GM12878 (cell line): ENCODE measurements around the gene SSH2. TPM values are rescaled to one million over a fixed set of nuclear protein-coding genes. Genes with fewer than 3 reads are reported as not detected.
"Not testable (repeated sequence)": the region's sequence is repeated elsewhere in the genome, so short reads cannot be mapped to it uniquely, and the experiment has no call there.

Source experiments
- ATAC-seq: fragments of 200-7000 bp; cut with Tn5 transposase; 3 replicates; pipeline ENCODE4 v1.9.1; 2020; ENCODE audit warnings: mild to moderate bottlenecking, moderate library complexity
- BruUV-seq: library from RNA; stranded (reverse); fragments of 400-500 nt; replicated peaks from 2 replicates; lab custom pipeline; 2021; lab: Mats Ljungman, UMichigan
- CTCF ChIA-PET: fragments of 300-600 bp; sonication (Branson Sonifier 250); formaldehyde crosslinking; extraction: SDS; loops from one replicate; lab custom pipeline; 2021; ENCODE audit warnings: inconsistent platforms; lab: Yijun Ruan, JAX
- POLR2A ChIA-PET: fragments of 350-600 bp; formaldehyde crosslinking; extraction: SDS; loops from one replicate; lab custom pipeline; 2021; ENCODE audit warnings: inconsistent platforms; lab: Charles Lee
- RAD21 ChIA-PET: fragments of 300-600 bp; sonication (Branson Sonifier 250); formaldehyde crosslinking; loops from one replicate; lab custom pipeline; 2023; ENCODE audit warnings: antibody characterized with exemption; ENCODE audit not compliant: unreplicated experiment; lab: Charles Lee
- SMC1A ChIA-PET: fragments of 300-600 bp; sonication (Branson Sonifier 250); formaldehyde crosslinking; loops from one replicate; lab custom pipeline; 2023; ENCODE audit not compliant: unreplicated experiment, uncharacterized antibody; lab: Charles Lee
- DNase-seq: peaks from one replicate; pipeline ENCODE4 v3.0.0-alpha.2; 2011; ENCODE audit warnings: low read depth, low spot score
- FAIRE-seq: peaks from 3 replicates; lab custom pipeline; 2011; peaks lifted over from hg19 to GRCh38; lab: Jason Lieb, UNC
- H2AFZ ChIP-seq: 2 replicates; pipeline ENCODE4 v1.6.0; 2011; ENCODE audit warnings: low read depth, low read length, control low read depth; ENCODE audit not compliant: control insufficient read depth
- H3K27ac ChIP-seq: 2 replicates; pipeline ENCODE4 v1.5.1; 2011; ENCODE audit warnings: control low read depth; ENCODE audit not compliant: control insufficient read depth, insufficient read depth
- H3K27me3 ChIP-seq, 2 experiments: replicated peaks in 1 of 2; 2 replicates each; pipeline versions ENCODE4 v1.6.0 to v1.6.1; 2011; ENCODE audit warnings: low read length in 1 of 2; ENCODE audit not compliant: control insufficient read depth in 2 of 2, insufficient read depth in 2 of 2
- H3K36me3 ChIP-seq, 2 experiments: 2 replicates each; pipeline ENCODE4 v1.5.1; 2011; ENCODE audit warnings: low read length in 1 of 2; ENCODE audit not compliant: control insufficient read depth in 2 of 2, insufficient read depth in 2 of 2
- H3K4me1 ChIP-seq: 2 replicates; pipeline ENCODE4 v1.6.1; 2011; ENCODE audit warnings: mild to moderate bottlenecking, low read length, moderate library complexity, mixed read lengths; ENCODE audit not compliant: control insufficient read depth, insufficient read depth
- H3K4me2 ChIP-seq: 2 replicates; pipeline ENCODE4 v1.6.0; 2011; ENCODE audit warnings: control low read depth; ENCODE audit not compliant: control insufficient read depth, insufficient read depth
- H3K4me3 ChIP-seq: fragments of 200-600 bp; sonication (generic); 2 replicates; pipeline ENCODE4 v1.5.1; 2016
- H3K79me2 ChIP-seq: 2 replicates; pipeline ENCODE4 v1.6.0; 2011; ENCODE audit warnings: low read length; ENCODE audit not compliant: control insufficient read depth, insufficient read depth
- H3K9ac ChIP-seq: 2 replicates; pipeline ENCODE4 v1.8.0; 2011; ENCODE audit warnings: low read length, control low read depth, mixed read lengths; ENCODE audit not compliant: control insufficient read depth, insufficient read depth
- H3K9me3 ChIP-seq: replicated peaks from 3 replicates; pipeline ENCODE4 v1.5.1; 2011; ENCODE audit warnings: mild to moderate bottlenecking, low read length; ENCODE audit not compliant: control insufficient read depth, insufficient read depth
- H4K20me1 ChIP-seq: 2 replicates; pipeline ENCODE4 v1.6.0; 2011; ENCODE audit not compliant: control insufficient read depth, insufficient read depth
- E4F1 ChIP-seq: fragments of 450-650 bp; IDR thresholded peaks from 2 replicates; pipeline ENCODE4 v1.6.1; 2018; ENCODE audit warnings: borderline replicate concordance, mild to moderate bottlenecking; ENCODE audit not compliant: partially characterized antibody
- WGBS: methylation state at CpG from one replicate; pipeline ENCODE4 v1.1.6; 2016; ENCODE audit warnings: low lambda C conversion rate; ENCODE audit not compliant: insufficient replicate concordance, insufficient coverage; ENCODE audit errors: missing lambda C conversion rate; 5-methylcytosine and 5-hydroxymethylcytosine counted together
- in situ Hi-C: fragments of 300-500 bp; cut with MboI; formaldehyde crosslinking; loops from 9 replicates; pipeline ENCODE4 v1.14.3; 2018; ENCODE audit warnings: mixed read lengths
- intact Hi-C: fragments of 100-400 bp; cut with micrococcal nuclease; formaldehyde crosslinking; loops from one replicate; pipeline ENCODE4 v1.14.2; 2022; ENCODE audit not compliant: unreplicated experiment
- polyA plus RNA-seq, 11 experiments: library from polyadenylated mRNA; depleted of rRNA in 4 of 11; unstranded in 6 of 11; stranded (reverse) in 5 of 11; fragments of >200 nt; fragmentation: Nextera tagmentation in 4 of 11; fragmentation: Illumina TruSeq in 1 of 11; extraction: Ambion mirVana in 4 of 11; extraction: Trizol in 1 of 11; gene quantifications; 1 replicate in 1 of 11; 2 replicates in 10 of 11; pipeline versions ENCODE4 v1.2.1 to v1.2.3, GENCODE V29; 2011 to 2016; ENCODE audit warnings: inconsistent platforms in 2 of 11, missing spikeins in 2 of 11, low read depth in 1 of 11
- total RNA-seq, 4 experiments: library from RNA; depleted of rRNA in 3 of 4; stranded (reverse); fragments of >200 nt in 3 of 4; fragmentation: Illumina TruSeq in 1 of 4; extraction: Trizol in 1 of 4; gene quantifications; 2 replicates each; pipeline versions ENCODE4 v1.2.1 to v1.2.3, GENCODE V29; 2013 to 2021

SSH2 gene
- total and polyA plus RNA-seq, 10 of the 15 experiments (the other 5 are each of a cell fraction or from before 2014, with no cell fraction given), result 9.3 to 65.9 (median 34.0) TPM

- TF ChIP-seq E4F1, result no peak
These were observed 252.7 kb downstream of the SSH2 start (continued) for GRCh38 chr17:29677221-29677791.

- H3K4me3 ChIP-seq, H3K9me3 ChIP-seq, in situ Hi-C loops, H3K27me3 ChIP-seq, H4K20me1 ChIP-seq, FAIRE-seq, H3K27ac ChIP-seq, H2AFZ ChIP-seq, H3K4me1 ChIP-seq, intact Hi-C loops, POLR2A ChIA-PET, DNase-seq, H3K4me2 ChIP-seq, H3K9ac ChIP-seq, H3K79me2 ChIP-seq, BruUV-seq, ATAC-seq: not testable (repeated sequence)
- ChIA-PET CTCF (interaction anchor here (0.9 to 4.3 kb wide), 3 partner anchors 84 to 255 kb away, joined by 3 to 20 read pairs (median 3); no protein-coding TSS in a partner anchor), SMC1A (interaction anchor here (1.4 to 2.2 kb wide), 3 partner anchors 12 to 103 kb away, joined by 3 to 7 read pairs (median 5); no protein-coding TSS in a partner anchor), RAD21 (interaction anchor here (0.7 kb wide), 1 partner anchor 543 kb away, joined by 3 read pairs; no protein-coding TSS in a partner anchor)
- peaks cover 2 to 37% of the 10 kb centered on the region in 2 experiments for H3K36me3 ChIP-seq
- 93% methylated on average over 8 of the region's 8 CpGs for WGBS
These were observed 254.1 kb downstream of the SSH2 start for GRCh38 chr17:29675961-29676360.
